Loucy (cell line): ENCODE data around the gene AIF1L.

Experiments used
- CTCF ChIP-seq: fragments of 200-600 bp; sonication (generic); conservative IDR thresholded peaks from 2 replicates; pipeline ENCODE4 v1.5.1; 2014; ENCODE audit warnings: mild to moderate bottlenecking, antibody characterized with exemption, low read length
- EZH2phosphoT487 ChIP-seq: fragments of 200-600 bp; IDR thresholded peaks from 2 replicates; pipeline ENCODE4 v1.6.1; 2018; ENCODE audit warnings: antibody characterized with exemption, mild to moderate bottlenecking, moderate library complexity, borderline replicate concordance

- no peak for TF ChIP-seq CTCF
- TF ChIP-seq EZH2phosphoT487 = no peak
Observed at GRCh38 chr9:131103024-131103423, 6.7 kb downstream of the AIF1L start.
